CD14-positive monocyte (primary cell): Measurements from ENCODE around the gene CLTA. TPM values are rescaled to one million over a fixed set of nuclear protein-coding genes. Genes with fewer than 3 reads are reported as not detected.

Experiments
- DNase-seq, 3 donors: peaks; one replicate each; pipeline ENCODE4 v3.0.0-alpha.2; 2011 to 2022
- H2AFZ ChIP-seq: 2 replicates; pipeline ENCODE4 v1.6.0; 2012; ENCODE audit warnings: mild to moderate bottlenecking, low read depth, low read length, inconsistent platforms; ENCODE audit not compliant: insufficient read depth, poor library complexity, severe bottlenecking
- H3K27ac ChIP-seq, 2 donors: 1 replicate in 1 of 2; 2 replicates in 1 of 2; pipeline ENCODE4 v1.5.1; 2012 to 2013; ENCODE audit warnings: low read length in 2 of 2, control low read depth in 1 of 2, inconsistent platforms in 1 of 2, low read depth in 1 of 2, mild to moderate bottlenecking in 1 of 2
- H3K27me3 ChIP-seq, 2 donors: one replicate each; pipeline versions ENCODE4 v1.6.0 to v1.6.1; 2011 to 2013; ENCODE audit warnings: low read length in 2 of 2; ENCODE audit not compliant: control insufficient read depth in 2 of 2, insufficient read depth in 2 of 2
- H3K36me3 ChIP-seq, 2 donors: replicated peaks in 1 of 2; 1 replicate in 1 of 2; 2 replicates in 1 of 2; pipeline versions ENCODE4 v1.5.1 to v1.6.1; 2012 to 2013; ENCODE audit warnings: low read length in 2 of 2, control low read depth in 1 of 2, inconsistent platforms in 1 of 2, mild to moderate bottlenecking in 1 of 2; ENCODE audit not compliant: insufficient read depth in 2 of 2, control insufficient read depth in 1 of 2
- H3K4me1 ChIP-seq, 2 donors: 1 replicate in 1 of 2; 2 replicates in 1 of 2; pipeline versions ENCODE4 v1.5.1 to v1.6.1; 2012 to 2013; ENCODE audit warnings: low read length in 2 of 2, control low read depth in 1 of 2, inconsistent platforms in 1 of 2, mild to moderate bottlenecking in 1 of 2, moderate library complexity in 1 of 2; ENCODE audit not compliant: insufficient read depth in 2 of 2, control insufficient read depth in 1 of 2
- H3K4me2 ChIP-seq: replicated peaks from 2 replicates; pipeline ENCODE3; 2012; ENCODE audit warnings: low read length, moderate library complexity, mild to moderate bottlenecking; ENCODE audit not compliant: poor library complexity, severe bottlenecking; ENCODE audit errors: extremely low read depth
- H3K4me3 ChIP-seq, 3 experiments: fragments of 200-600 bp in 1 of 3; sonication (generic) in 1 of 3; replicated peaks in 1 of 3; 1 replicate in 2 of 3; 2 replicates in 1 of 3; pipeline ENCODE4 v1.5.1; 2011 to 2013; ENCODE audit warnings: low read length in 3 of 3, mild to moderate bottlenecking in 3 of 3, control low read depth in 2 of 3, low read depth in 2 of 3, inconsistent platforms in 1 of 3, moderate library complexity in 1 of 3
- H3K79me2 ChIP-seq: 2 replicates; pipeline ENCODE4 v1.6.0; 2012; ENCODE audit warnings: mild to moderate bottlenecking, control low read depth, inconsistent platforms, low read length, moderate library complexity; ENCODE audit not compliant: insufficient read depth
- H3K9ac ChIP-seq: 2 replicates; pipeline ENCODE4 v1.6.0; 2017; ENCODE audit warnings: low read length, mild to moderate bottlenecking; ENCODE audit not compliant: insufficient read depth, poor library complexity, severe bottlenecking
- H3K9me3 ChIP-seq, 2 donors: replicated peaks in 1 of 2; 1 replicate in 1 of 2; 2 replicates in 1 of 2; pipeline versions ENCODE4 v1.5.1 to v1.6.1; 2012 to 2013; ENCODE audit warnings: low read length in 2 of 2, control low read depth in 1 of 2; ENCODE audit not compliant: control insufficient read depth in 1 of 2, insufficient read depth in 1 of 2
- H4K20me1 ChIP-seq: 2 replicates; pipeline ENCODE4 v1.6.0; 2012; ENCODE audit warnings: mild to moderate bottlenecking, low read length, control low read depth, moderate library complexity; ENCODE audit not compliant: insufficient read depth
- H3K27ac Mint-ChIP-seq, 7 donors: one replicate each; pipeline ENCODE4 v1.8.0; 2020; ENCODE audit warnings: mild to moderate bottlenecking in 7 of 7, mixed read lengths in 7 of 7, moderate library complexity in 6 of 7, inconsistent platforms in 2 of 7
- H3K27me3 Mint-ChIP-seq, 3 donors: one replicate each; pipeline ENCODE4 v1.8.0; 2021 to 2022; ENCODE audit warnings: low read depth in 3 of 3, mild to moderate bottlenecking in 3 of 3, mixed read lengths in 3 of 3, moderate library complexity in 3 of 3, inconsistent platforms in 1 of 3
- H3K36me3 Mint-ChIP-seq, 2 donors: one replicate each; pipeline ENCODE4 v1.8.0; 2020; ENCODE audit warnings: mixed read lengths in 2 of 2, inconsistent platforms in 1 of 2, mild to moderate bottlenecking in 1 of 2
- H3K4me1 Mint-ChIP-seq: one replicate; pipeline ENCODE4 v1.8.0; 2020; ENCODE audit warnings: mild to moderate bottlenecking, mixed read lengths
- H3K4me3 Mint-ChIP-seq, 2 donors: one replicate each; pipeline ENCODE4 v1.8.0; 2020; ENCODE audit warnings: mild to moderate bottlenecking in 2 of 2, mixed read lengths in 2 of 2, moderate library complexity in 1 of 2
- H3K9me3 Mint-ChIP-seq, 7 donors: one replicate each; pipeline ENCODE4 v1.8.0; 2020 to 2022; ENCODE audit warnings: mixed read lengths in 7 of 7, mild to moderate bottlenecking in 6 of 7, moderate library complexity in 6 of 7, inconsistent platforms in 2 of 7
- CTCF ChIP-seq: fragments of 200-600 bp; IDR thresholded peaks from one replicate; pipeline ENCODE4 v1.8.0; 2022; ENCODE audit warnings: antibody characterized with exemption, mild to moderate bottlenecking
- WGBS: methylation state at CpG from one replicate; pipeline ENCODE4 v1.1.5; 2013; ENCODE audit warnings: missing lambda C conversion rate; ENCODE audit not compliant: insufficient coverage; 5-methylcytosine and 5-hydroxymethylcytosine counted together
- intact Hi-C, 2 donors: fragments of 100-400 bp; cut with micrococcal nuclease; formaldehyde crosslinking; loops; one replicate each; pipeline versions ENCODE4 v1.15.0 to v1.15.1; 2023
- polyA plus RNA-seq, 3 donors: library from polyadenylated mRNA; depleted of rRNA in 1 of 3; unstranded in 2 of 3; stranded (reverse) in 1 of 3; fragments of 300-500 nt in 2 of 3; fragments of >200 nt in 1 of 3; fragmentation: Illumina TruSeq in 2 of 3; gene quantifications; 1 replicate in 2 of 3; 2 replicates in 1 of 3; pipeline ENCODE4 v1.2.3, GENCODE V29; 2012 to 2021

CLTA gene
- polyA plus RNA-seq, 3 donors, result 85.6 to 262 (median 225) TPM

GRCh38 chr9:36153746-36154145 lies 37.0 kb upstream of the CLTA start:
- no peak for DNase-seq
- TF ChIP-seq CTCF, result no peak
- peak overlapping the region; percentile 97 to 99 for H3K27ac ChIP-seq
- no peak overlapping the region for H3K4me3 ChIP-seq
- peaks cover 6% of the 10 kb centered on the region for H4K20me1 ChIP-seq
- H3K9me3 Mint-ChIP-seq, result peaks cover 0 to 3% (median 0%) of the 10 kb centered on the region in 7 donors
- peaks cover 0 to 2% (median 0%) of the 10 kb centered on the region in 3 donors for H3K27me3 Mint-ChIP-seq
- H3K4me3 Mint-ChIP-seq, result peak overlapping the region in 1 of 2 donors; percentile 76
- H3K36me3 Mint-ChIP-seq, result peaks cover 56 to 80% of the 10 kb centered on the region in 2 donors
- H3K4me1 Mint-ChIP-seq, result peaks cover 72% of the 10 kb centered on the region
- H3K4me1 ChIP-seq, result peaks cover 83% of the 10 kb centered on the region in 2 donors
- H3K79me2 ChIP-seq, result peaks cover 44% of the 10 kb centered on the region
- intact Hi-C loops, result loop anchor here in 1 of 2 donors (5.0 kb wide), 1 partner anchor 51 kb away; no protein-coding TSS in a partner anchor
- H3K27me3 ChIP-seq, result no peaks in the 10 kb centered on the region
- H3K27ac Mint-ChIP-seq, result peak overlapping the region; percentile 98 to 100 (median 100)
- peaks cover 32 to 36% of the 10 kb centered on the region in 2 donors for H3K36me3 ChIP-seq
- WGBS, result no CpG with 5 or more reads among the region's 9 CpGs
- peak overlapping the region; percentile 52 for H3K9ac ChIP-seq
- no peaks in the 10 kb centered on the region for H3K9me3 ChIP-seq
- no peak overlapping the region for H3K4me2 ChIP-seq
- no peak overlapping the region for H2AFZ ChIP-seq

GRCh38 chr9:36154331-36154952 lies 36.3 kb upstream of the CLTA start:
- Mint-ChIP-seq H3K36me3 (peaks cover 59 to 80% of the 10 kb centered on the region in 2 donors), H3K4me1 (peaks cover 70% of the 10 kb centered on the region), H3K27ac (peak overlapping the region; percentile 92 to 100 (median 99)), H3K27me3 (peaks cover 0 to 2% (median 0%) of the 10 kb centered on the region in 3 donors), H3K9me3 (peaks cover 0 to 3% (median 0%) of the 10 kb centered on the region in 7 donors), H3K4me3 (peak overlapping the region; percentile 48 to 76)
- H3K4me3 ChIP-seq, result peak overlapping the region in 1 of 3 experiments; percentile 1
- peaks cover 45% of the 10 kb centered on the region for H3K79me2 ChIP-seq
- H4K20me1 ChIP-seq, result peaks cover under 1% of the 10 kb centered on the region
- H3K9ac ChIP-seq, result peak overlapping the region; percentile 52
- no peaks in the 10 kb centered on the region for H3K9me3 ChIP-seq
- peaks cover 81 to 83% of the 10 kb centered on the region in 2 donors for H3K4me1 ChIP-seq
- DNase-seq, result peak; percentile 83 to 97 (median 88)
- H3K27me3 ChIP-seq, result no peaks in the 10 kb centered on the region
- H3K4me2 ChIP-seq, result peak overlapping the region; percentile 40
- WGBS, result 0% methylated on average over 2 of the region's 11 CpGs
- TF ChIP-seq CTCF, result no peak
- peak overlapping the region; percentile 97 to 99 for H3K27ac ChIP-seq
- no peak overlapping the region for H2AFZ ChIP-seq
- peaks cover 28 to 36% of the 10 kb centered on the region in 2 donors for H3K36me3 ChIP-seq
- intact Hi-C loops, result loop anchor here in 1 of 2 donors (5.0 kb wide), 1 partner anchor 52 kb away; no protein-coding TSS in a partner anchor
